RWPE1 (cell line): ENCODE results near the gene TMOD2.

ENCODE experiments used
- CTCF ChIA-PET: fragments of 350-600 bp; sonication (Branson Sonifier 250); formaldehyde crosslinking; extraction: SDS; loops from one replicate; lab custom pipeline; 2021; lab: Yijun Ruan, JAX
- POLR2A ChIA-PET: fragments of 400-600 bp; formaldehyde crosslinking; extraction: SDS; loops from one replicate; lab custom pipeline; 2020; ENCODE audit warnings: antibody characterized with exemption; ENCODE audit not compliant: low non-redundant PET; lab: Yijun Ruan, JAX
- DNase-seq: peaks from one replicate; pipeline ENCODE4 v3.0.0; 2012; ENCODE audit warnings: low spot score
- H3K27ac ChIP-seq: fragments of 450-650 bp; 2 replicates; pipeline ENCODE4 v1.5.1; 2017
- TF ChIP-seq, protein P1 (sequence below): fragments of 450-650 bp; conservative IDR thresholded peaks from 2 replicates; pipeline ENCODE4 v1.5.1; 2017; ENCODE audit warnings: low read depth, mild to moderate bottlenecking

The TMOD2 gene

DNA sequence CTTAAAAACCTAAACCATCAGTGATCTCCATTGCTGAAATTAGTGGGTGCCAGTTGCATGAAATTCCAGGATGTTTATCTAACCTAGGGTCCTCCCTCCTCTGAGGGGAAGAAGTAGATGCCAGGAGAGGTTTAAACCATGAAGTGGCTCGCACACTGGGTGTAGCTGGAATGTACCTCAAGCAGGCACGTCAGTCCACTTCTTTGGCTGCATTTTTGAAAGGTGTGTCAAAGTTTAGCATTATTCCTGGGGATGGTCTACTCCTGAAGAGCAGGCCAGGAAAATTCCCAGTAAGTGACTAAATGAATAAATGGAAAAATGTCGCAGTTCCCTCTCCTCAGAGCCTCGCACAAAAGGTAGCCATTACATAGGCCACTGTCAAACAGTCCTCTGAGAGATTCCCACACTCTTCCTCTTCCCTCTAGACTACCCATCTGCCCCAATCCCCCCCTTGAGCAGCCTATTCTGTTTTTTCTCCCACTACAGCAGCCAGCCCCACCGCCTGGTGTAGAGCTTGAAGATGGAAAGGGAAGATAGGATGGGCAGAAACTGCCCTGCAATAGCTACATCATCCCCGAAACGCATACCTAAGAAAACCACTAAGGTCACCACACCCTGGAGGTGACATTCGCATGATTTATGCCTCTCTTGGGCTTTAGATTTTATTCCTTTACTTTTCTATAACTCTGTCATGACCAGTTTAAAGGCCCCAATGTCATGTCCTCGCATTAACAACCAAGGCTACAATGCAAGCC lies 77.4 kb downstream of the TMOD2 start:
- peak; percentile 86 for DNase-seq
- CTCF ChIA-PET = interaction anchor here (0.6 kb wide), 1 partner anchor 661 kb away, joined by 4 read pairs; no protein-coding TSS in a partner anchor
- TF ChIP-seq, protein P1, sequence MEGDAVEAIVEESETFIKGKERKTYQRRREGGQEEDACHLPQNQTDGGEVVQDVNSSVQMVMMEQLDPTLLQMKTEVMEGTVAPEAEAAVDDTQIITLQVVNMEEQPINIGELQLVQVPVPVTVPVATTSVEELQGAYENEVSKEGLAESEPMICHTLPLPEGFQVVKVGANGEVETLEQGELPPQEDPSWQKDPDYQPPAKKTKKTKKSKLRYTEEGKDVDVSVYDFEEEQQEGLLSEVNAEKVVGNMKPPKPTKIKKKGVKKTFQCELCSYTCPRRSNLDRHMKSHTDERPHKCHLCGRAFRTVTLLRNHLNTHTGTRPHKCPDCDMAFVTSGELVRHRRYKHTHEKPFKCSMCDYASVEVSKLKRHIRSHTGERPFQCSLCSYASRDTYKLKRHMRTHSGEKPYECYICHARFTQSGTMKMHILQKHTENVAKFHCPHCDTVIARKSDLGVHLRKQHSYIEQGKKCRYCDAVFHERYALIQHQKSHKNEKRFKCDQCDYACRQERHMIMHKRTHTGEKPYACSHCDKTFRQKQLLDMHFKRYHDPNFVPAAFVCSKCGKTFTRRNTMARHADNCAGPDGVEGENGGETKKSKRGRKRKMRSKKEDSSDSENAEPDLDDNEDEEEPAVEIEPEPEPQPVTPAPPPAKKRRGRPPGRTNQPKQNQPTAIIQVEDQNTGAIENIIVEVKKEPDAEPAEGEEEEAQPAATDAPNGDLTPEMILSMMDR = no peak
- peak overlapping the region; percentile 94 for H3K27ac ChIP-seq
- POLR2A ChIA-PET = interaction anchor here (0.6 kb wide), 1 partner anchor 206 kb away, joined by 3 read pairs; the partner anchor contains the start of gene DMXL2

DNA sequence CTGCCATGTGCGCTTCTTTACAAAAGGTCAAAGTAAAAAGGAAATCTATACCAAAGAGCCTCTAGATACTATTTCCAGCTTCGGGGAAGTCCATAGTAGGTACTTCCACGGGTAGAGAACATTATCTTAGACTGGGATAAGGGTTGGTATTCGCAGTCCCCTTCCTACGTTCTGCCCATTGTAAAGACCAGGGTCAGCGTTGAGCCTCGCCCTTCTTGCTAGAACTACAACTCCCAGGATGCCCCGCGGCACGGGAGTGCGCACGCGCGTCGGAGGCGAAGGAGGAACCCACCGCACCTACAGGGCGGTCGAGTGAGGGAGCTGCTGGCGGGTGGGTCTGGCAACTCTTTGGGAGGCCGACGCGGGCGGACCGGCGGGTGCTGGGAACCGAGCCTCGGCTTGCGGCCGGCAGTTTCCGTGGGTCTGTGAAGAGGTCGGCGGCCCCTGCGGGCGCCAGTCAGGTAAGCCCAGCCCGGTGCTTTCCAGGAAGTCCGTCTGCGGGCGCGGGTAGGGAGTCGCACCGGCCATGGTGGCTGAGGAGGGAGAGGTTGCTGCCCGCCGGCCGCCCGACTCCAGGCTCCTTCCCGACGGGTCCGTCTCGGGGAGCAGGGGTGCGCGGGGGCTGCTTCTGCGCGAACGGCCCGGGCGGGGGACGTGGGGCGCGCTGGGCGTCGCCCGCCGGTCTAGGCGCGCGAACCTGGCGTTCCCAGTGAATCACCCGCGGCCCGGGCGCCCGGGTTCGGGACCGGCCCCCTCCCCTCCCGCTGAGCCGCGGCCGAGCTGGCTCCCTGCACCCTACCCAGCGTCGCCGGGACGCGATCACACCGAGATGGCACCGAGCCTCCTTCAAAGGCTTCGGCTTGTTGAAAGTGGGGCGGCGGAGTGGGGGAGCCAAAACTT lies 78.2 kb downstream of the TMOD2 start, which contains the start of gene TMOD3:
Gene TMOD3 (plus strand): TSS at position 278 of the 900 bp plus-strand sequence. CDS start 33,232 bp downstream, outside the sequence.
- peak; percentile 93 for DNase-seq
- H3K27ac ChIP-seq = peak within 1 kb of the TSS; percentile 94
- CTCF ChIA-PET = interaction anchor here (0.6 to 0.7 kb wide), 2 partner anchors 47 to 63 kb away, joined by 3 read pairs; no protein-coding TSS in a partner anchor
- POLR2A ChIA-PET = interaction anchor here (0.6 kb wide), 1 partner anchor 207 kb away, joined by 3 read pairs; the partner anchor contains the start of gene DMXL2
- TF ChIP-seq, protein P1 = no peak

DNA sequence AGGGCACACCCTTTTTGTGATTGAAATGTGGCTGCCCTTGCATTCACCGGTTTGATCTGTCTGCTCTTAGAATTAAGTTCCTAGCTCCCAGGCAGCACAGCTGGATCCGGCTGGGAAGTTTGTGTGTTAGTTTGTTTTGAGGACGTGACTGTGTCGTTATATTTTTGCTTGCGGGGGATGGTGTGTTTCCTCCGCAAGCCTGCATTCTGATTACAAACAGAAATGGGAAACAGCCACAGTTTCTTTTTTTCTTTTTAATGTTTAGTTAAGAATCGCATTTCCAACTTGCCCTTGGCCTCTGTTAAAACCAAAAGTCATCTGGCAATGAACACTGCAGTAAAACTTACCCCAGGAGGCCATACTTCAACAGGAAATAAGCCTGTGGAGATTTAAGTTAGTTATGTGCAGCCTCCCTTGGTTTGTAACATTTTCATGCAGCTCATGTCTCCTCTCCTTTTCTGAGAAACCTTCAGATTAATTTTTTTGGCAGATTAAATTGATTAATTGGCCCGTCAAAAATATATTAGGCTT lies 78.9 kb downstream of the TMOD2 start:
- ChIA-PET POLR2A (no interaction called here), CTCF (interaction anchor here (0.7 kb wide), 1 partner anchor 47 kb away, joined by 3 read pairs; no protein-coding TSS in a partner anchor)
- DNase-seq = no peak
- H3K27ac ChIP-seq = peak overlapping the region; percentile 94
- TF ChIP-seq, protein P1 = no peak

GRCh38 chr15:51833772-51834171 lies 82.4 kb downstream of the TMOD2 start:
- no peak overlapping the region for H3K27ac ChIP-seq
- CTCF ChIA-PET = interaction anchor here (0.6 kb wide), 1 partner anchor 197 kb away, joined by 3 read pairs; no protein-coding TSS in a partner anchor
- POLR2A ChIA-PET = no interaction called here
- TF ChIP-seq, protein P1 = no peak
- no peak for DNase-seq

- POLR2A ChIA-PET = no interaction called here
- no peak for DNase-seq
- no peak overlapping the region for H3K27ac ChIP-seq
- CTCF ChIA-PET = interaction anchor here (0.7 kb wide), 1 partner anchor 77 kb away, joined by 3 read pairs; no protein-coding TSS in a partner anchor
- TF ChIP-seq, protein P1 = no peak
Measured at GRCh38 chr15:51837792-51838251, 86.4 kb downstream of the TMOD2 start.
